HepG2 (cell line): Measurements from ENCODE around the gene CFAP221.

Source experiments
- ATF1 ChIP-seq: IDR thresholded peaks from 2 replicates; pipeline ENCODE4 v1.6.1; 2016; ENCODE audit warnings: mild to moderate bottlenecking, control low read depth
- CTCF ChIP-seq: sonication (generic); formaldehyde crosslinking; IDR thresholded peaks from 2 replicates; pipeline ENCODE4 v1.5.0; 2020; ENCODE audit warnings: mild to moderate bottlenecking, missing genetic modification reagents, moderate library complexity
- FOSL1 ChIP-seq: sonication (generic); formaldehyde crosslinking; IDR thresholded peaks from 2 replicates; pipeline ENCODE4 v1.9.0; 2021; ENCODE audit warnings: missing genetic modification reagents, borderline replicate concordance
- GABPB1 ChIP-seq: IDR thresholded peaks from 2 replicates; pipeline ENCODE4 v1.6.1; 2016; ENCODE audit warnings: mild to moderate bottlenecking, missing genetic modification reagents, moderate library complexity, missing compliant biosample characterization
- KLF11 ChIP-seq: IDR thresholded peaks from 2 replicates; pipeline ENCODE4 v1.6.1; 2016; ENCODE audit warnings: missing compliant biosample characterization
- MEF2D ChIP-seq: sonication (generic); formaldehyde crosslinking; IDR thresholded peaks from 2 replicates; pipeline ENCODE4 v1.5.1; 2020; ENCODE audit warnings: mild to moderate bottlenecking, missing genetic modification reagents
- NR2F1 ChIP-seq, 2 experiments: fragments of 450-650 bp in 1 of 2; formaldehyde crosslinking in 1 of 2; IDR thresholded peaks; 2 replicates each; pipeline versions ENCODE4 v1.5.0 to v1.6.1; 2016 to 2020; ENCODE audit warnings: mild to moderate bottlenecking in 1 of 2, missing compliant biosample characterization in 1 of 2, missing genetic modification reagents in 1 of 2, moderate library complexity in 1 of 2
- PRMT3 ChIP-seq: sonication (generic); formaldehyde crosslinking; IDR thresholded peaks from 2 replicates; pipeline ENCODE4 v1.8.1; 2022; ENCODE audit warnings: low read depth, mild to moderate bottlenecking, moderate library complexity, missing genetic modification reagents, borderline replicate concordance
- SRSF4 ChIP-seq: fragments of 200-400 bp; formaldehyde crosslinking; IDR thresholded peaks from one replicate; pipeline ENCODE4 v1.6.1; 2018; ENCODE audit warnings: mild to moderate bottlenecking, low read depth, low read length, moderate library complexity; ENCODE audit not compliant: poor library complexity, severe bottlenecking
- ZNF12 ChIP-seq: sonication (generic); formaldehyde crosslinking; IDR thresholded peaks from 2 replicates; pipeline ENCODE4 v1.5.0; 2020; ENCODE audit warnings: missing genetic modification reagents
- ZNF274 ChIP-seq: sonication (generic); formaldehyde crosslinking; IDR thresholded peaks from 2 replicates; pipeline ENCODE4 v1.5.1; 2020; ENCODE audit warnings: mild to moderate bottlenecking, missing genetic modification reagents
- ZNF747 ChIP-seq: sonication (generic); formaldehyde crosslinking; IDR thresholded peaks from 2 replicates; pipeline ENCODE4 v1.8.1; 2023; ENCODE audit warnings: missing genetic modification reagents, mild to moderate bottlenecking, borderline replicate concordance
- ZZZ3 ChIP-seq: sonication (generic); formaldehyde crosslinking; IDR thresholded peaks from 2 replicates; pipeline ENCODE4 v1.4.0; 2020; ENCODE audit warnings: missing genetic modification reagents, mild to moderate bottlenecking, borderline replicate concordance

GRCh38 chr2:119681203-119681867 lies 137.1 kb downstream of the CFAP221 start:
- TF ChIP-seq CTCF (no peak), ZNF12 (no peak), ATF1 (CRISPR knock-in tag) (no peak), ZNF274 (CRISPR knock-in tag) (no peak), MEF2D (CRISPR knock-in tag) (no peak), PRMT3 (no peak), ZZZ3 (no peak), ZNF747 (CRISPR knock-in tag) (no peak), FOSL1 (no peak), SRSF4 (no peak), KLF11 (no peak), GABPB1 (CRISPR knock-in tag) (no peak), NR2F1 (CRISPR knock-in tag; IDR thresholded peaks at IDR 0.05) (no peak)
